Adrenal gland (tissue), 12 donors: ENCODE data around the gene CCT8. TPM values are rescaled to one million over a fixed set of nuclear protein-coding genes. Genes with fewer than 3 reads are reported as not detected.
"Not testable (repeated sequence)": the region's sequence is repeated elsewhere in the genome, so short reads cannot be mapped to it uniquely, and the experiment has no call there.

Source experiments
- DNase-seq, 7 donors: peaks; one replicate each; pipeline ENCODE4 v3.0.0-alpha.2; 2019 to 2020
- H3K27ac ChIP-seq, 5 donors: fragments of 200-600 bp; sonication (generic) in 4 of 5; 1 replicate in 3 of 5; 2 replicates in 2 of 5; pipeline versions ENCODE4 v1.5.1 to v1.8.0; 2016 to 2020; ENCODE audit warnings: mild to moderate bottlenecking in 1 of 5
- H3K27me3 ChIP-seq: fragments of 200-600 bp; 2 replicates; pipeline ENCODE4 v1.8.0; 2021
- H3K36me3 ChIP-seq, 2 donors: fragments of 200-600 bp; replicated peaks in 1 of 2; 1 replicate in 1 of 2; 2 replicates in 1 of 2; pipeline versions ENCODE4 v1.5.1 to v1.8.0; 2018 to 2022
- H3K4me1 ChIP-seq, 2 donors: fragments of 200-600 bp; replicated peaks in 1 of 2; 1 replicate in 1 of 2; 2 replicates in 1 of 2; pipeline versions ENCODE4 v1.5.1 to v1.8.0; 2018 to 2021
- H3K4me3 ChIP-seq, 4 donors: fragments of 200-600 bp; sonication (generic) in 3 of 4; one replicate each; pipeline ENCODE4 v1.5.1; 2016 to 2018
- H3K9me3 ChIP-seq, 3 donors: fragments of 200-600 bp; sonication (generic) in 1 of 3; replicated peaks in 1 of 3; 1 replicate in 2 of 3; 2 replicates in 1 of 3; pipeline versions ENCODE4 v1.5.1 to v1.8.0; 2016 to 2021
- CTCF ChIP-seq, 6 experiments: fragments of 450-650 bp in 4 of 6; fragments of 200-600 bp in 2 of 6; sonication (generic) in 1 of 6; IDR thresholded peaks; 1 replicate in 5 of 6; 2 replicates in 1 of 6; pipeline versions ENCODE4 v1.5.1 to v1.8.0; 2016 to 2021; ENCODE audit warnings: antibody characterized with exemption in 6 of 6, mild to moderate bottlenecking in 2 of 6, moderate library complexity in 1 of 6
- POLR2A ChIP-seq, 2 donors: fragments of 450-650 bp; IDR thresholded peaks; one replicate each; pipeline ENCODE4 v1.6.1; 2017; ENCODE audit warnings: antibody characterized with exemption in 2 of 2, mild to moderate bottlenecking in 2 of 2, moderate library complexity in 1 of 2
- WGBS, 4 donors: extraction: QIAGEN DNeasy Blood & Tissue Kit in 2 of 4; methylation state at CpG; one replicate each; pipeline versions ENCODE4 v1.1.5 to v1.1.7; 2013 to 2017; 5-methylcytosine and 5-hydroxymethylcytosine counted together
- intact Hi-C, 2 donors: fragments of 100-400 bp; cut with DNase I; formaldehyde crosslinking; loops; one replicate each; pipeline versions ENCODE4 v1.14.1 to v1.15.0; 2022 to 2023
- polyA plus RNA-seq, 3 donors: library from polyadenylated mRNA; stranded (reverse); fragments of 200-250 nt in 2 of 3; fragments of 350-450 nt in 1 of 3; fragmentation: Illumina TruSeq in 1 of 3; extraction: RNeasy Lipid Tissue Mini Kit (QIAGEN cat#74804) in 1 of 3; gene quantifications; one replicate each; pipeline ENCODE4 v1.2.3, GENCODE V29; 2013 to 2014
- total RNA-seq, 9 donors: library from RNA; depleted of rRNA in 4 of 9; stranded (reverse); fragments of >200 nt in 4 of 9; fragments of 120-200 nt in 1 of 9; fragmentation: NEBNext Ultra II Directional in 1 of 9; extraction: Animal tissue kit (Norgen Biotek cat#: 25700) in 1 of 9; gene quantifications; one replicate each; pipeline versions ENCODE4 v1.1.0 to v1.2.4, GENCODE V29; 2013 to 2023
- donor health status: healthy with polysubstance abuse.
- donor health status: Bipolar disorder and iron deficiency.
- donor health status: DM: yes; HTN: yes; CAD: no.
- donor health status: DM: no; HTN: no; CAD: no.
- donor health status: DM: no; HTN: no; CAD: no.
- donor health status: DM: yes; HTN: yes; CAD: no.

CCT8 gene
- total and polyA plus RNA-seq, 12 donors = 108 to 382 (median 165) TPM

GRCh38 chr21:29018540-29018939, 54.9 kb downstream of the CCT8 start:
- no peak for TF ChIP-seq POLR2A (IDR thresholded peaks at IDR 0.05)
- no peak for TF ChIP-seq CTCF (IDR thresholded peaks at IDR 0.05)
- Histone ChIP-seq H3K4me3 (peak overlapping the region; percentile 76 to 100 (median 85)), H3K27me3 (no peaks in the 10 kb centered on the region), H3K4me1 (peaks cover 7 to 14% of the 10 kb centered on the region in 2 donors), H3K36me3 (no peaks in the 10 kb centered on the region), H3K9me3 (no peaks in the 10 kb centered on the region), H3K27ac (peak overlapping the region; percentile 53 to 85 (median 79))
- peak in 5 of 7 donors; percentile 35 to 60 (median 46) for DNase-seq
- intact Hi-C loops = no loop called here
- 5 to 20% (median 11%) methylated on average over 12 of the region's 12 CpGs for WGBS, 4 donors

- no peak for TF ChIP-seq POLR2A (IDR thresholded peaks at IDR 0.05)
- no peak for TF ChIP-seq CTCF (IDR thresholded peaks at IDR 0.05)
- no peak for DNase-seq
- 61 to 72% (median 65%) methylated on average over 6 of the region's 6 CpGs for WGBS, 4 donors
- Histone ChIP-seq H3K36me3 (no peaks in the 10 kb centered on the region), H3K27ac (peak overlapping the region in 4 of 5 donors; percentile 28 to 85 (median 58)), H3K9me3 (no peaks in the 10 kb centered on the region), H3K4me3 (peak overlapping the region in 1 of 4 donors; percentile 76), H3K4me1 (peaks cover 7 to 14% of the 10 kb centered on the region in 2 donors), H3K27me3 (no peaks in the 10 kb centered on the region)
- intact Hi-C loops = no loop called here
Observed at GRCh38 chr21:29017639-29018237, 55.7 kb downstream of the CCT8 start.

- H3K27me3 ChIP-seq = not testable (repeated sequence)
Observed at GRCh38 chr21:29011236-29011635, 62.2 kb downstream of the CCT8 start.

GRCh38 chr21:29008367-29008766, 65.1 kb downstream of the CCT8 start:
- H3K4me1 ChIP-seq = peaks cover 0 to 6% of the 10 kb centered on the region in 2 donors
- no peak for DNase-seq
- H3K27ac ChIP-seq = no peak overlapping the region
- no peaks in the 10 kb centered on the region for H3K9me3 ChIP-seq
- intact Hi-C loops = no loop called here
- no peak overlapping the region for H3K4me3 ChIP-seq
- H3K27me3 ChIP-seq = no peaks in the 10 kb centered on the region
- peaks cover 0 to 3% of the 10 kb centered on the region in 2 donors for H3K36me3 ChIP-seq
- TF ChIP-seq POLR2A (IDR thresholded peaks at IDR 0.05) (no peak), CTCF (IDR thresholded peaks at IDR 0.05) (no peak)
- WGBS, 4 donors = 92 to 96% (median 94%) methylated on average over 3 of the region's 3 CpGs

More at GRCh38 chr21:29011236-29011635, 62.2 kb downstream of the CCT8 start:
- WGBS, 4 donors = 96% methylated on average over 15 to 28 of the region's 30 CpGs; no CpG with 5 or more reads in 2 of the 4 donors
- H3K4me1 ChIP-seq, intact Hi-C loops, H3K4me3 ChIP-seq, DNase-seq, H3K9me3 ChIP-seq, H3K27ac ChIP-seq, H3K36me3 ChIP-seq: not testable (repeated sequence)

- Histone ChIP-seq H3K36me3 (peaks cover 0 to 3% of the 10 kb centered on the region in 2 donors), H3K27me3 (no peaks in the 10 kb centered on the region), H3K27ac (no peak overlapping the region), H3K4me3 (no peak overlapping the region), H3K9me3 (no peaks in the 10 kb centered on the region), H3K4me1 (peaks cover 0 to 8% of the 10 kb centered on the region in 2 donors)
- WGBS, 4 donors = 79 to 91% (median 85%) methylated on average over 3 of the region's 3 CpGs
- intact Hi-C loops = no loop called here
- TF ChIP-seq CTCF (IDR thresholded peaks at IDR 0.05) (no peak), POLR2A (IDR thresholded peaks at IDR 0.05) (no peak)
- no peak for DNase-seq
Observed at GRCh38 chr21:29007810-29008209, 65.6 kb downstream of the CCT8 start.
